Kidney (tissue), 14 donors: ENCODE results near the gene CADPS2. TPM values are rescaled to one million over a fixed set of nuclear protein-coding genes. Genes with fewer than 3 reads are reported as not detected.

Source experiments
- DNase-seq, 5 donors: peaks; one replicate each; pipeline ENCODE4 v3.0.0-alpha.2; 2013 to 2020
- FAIRE-seq: peaks from 2 replicates; lab custom pipeline; 2012; peaks lifted over from hg19 to GRCh38; lab: Jason Lieb, UNC
- H3K27ac ChIP-seq, 2 donors: one replicate each; pipeline ENCODE4 v1.7.0; 2013; ENCODE audit warnings: low read depth in 2 of 2, low read length in 2 of 2, inconsistent platforms in 1 of 2
- H3K27me3 ChIP-seq: one replicate; pipeline ENCODE4 v1.7.1; 2013; ENCODE audit warnings: low read length, inconsistent platforms; ENCODE audit not compliant: control insufficient read depth, insufficient read depth
- H3K36me3 ChIP-seq, 3 donors: one replicate each; pipeline versions ENCODE4 v1.7.0 to v1.7.1; 2013; ENCODE audit warnings: low read length in 3 of 3, control low read depth in 1 of 3, inconsistent platforms in 1 of 3; ENCODE audit not compliant: insufficient read depth in 3 of 3, control insufficient read depth in 2 of 3
- H3K4me1 ChIP-seq, 3 donors: one replicate each; pipeline versions ENCODE4 v1.7.0 to v1.7.1; 2013; ENCODE audit warnings: low read length in 3 of 3, inconsistent platforms in 1 of 3, low read depth in 1 of 3; ENCODE audit not compliant: control insufficient read depth in 2 of 3, insufficient read depth in 2 of 3
- H3K4me3 ChIP-seq, 3 donors: one replicate each; pipeline versions ENCODE4 v1.7.0 to v1.8.1; 2013; ENCODE audit warnings: low read length in 3 of 3, control low read depth in 1 of 3, inconsistent platforms in 1 of 3
- H3K9ac ChIP-seq, 3 donors: one replicate each; pipeline versions ENCODE4 v1.7.0 to v1.7.1; 2013; ENCODE audit warnings: low read length in 3 of 3, control low read depth in 1 of 3, inconsistent platforms in 1 of 3
- H3K9me3 ChIP-seq, 3 donors: one replicate each; pipeline versions ENCODE4 v1.7.0 to v1.7.1; 2013; ENCODE audit warnings: low read length in 3 of 3, control low read depth in 1 of 3, inconsistent platforms in 1 of 3; ENCODE audit not compliant: control insufficient read depth in 2 of 3, insufficient read depth in 1 of 3
- intact Hi-C: fragments of 100-400 bp; cut with DNase I; formaldehyde crosslinking; loops from one replicate; pipeline ENCODE4 v1.11.1; 2022
- polyA plus RNA-seq: library from polyadenylated mRNA; stranded (reverse); fragments of 350-450 nt; fragmentation: Illumina TruSeq; extraction: RNeasy Lipid Tissue Mini Kit (QIAGEN cat#74804); gene quantifications from one replicate; pipeline ENCODE4 v1.2.3, GENCODE V29; 2014; ENCODE audit warnings: low read depth, low replicate concordance; ENCODE audit not compliant: insufficient read depth
- total RNA-seq: library from RNA; stranded (reverse); fragmentation: NEBNext Ultra II Directional; extraction: Animal tissue kit (Norgen Biotek cat#: 25700); gene quantifications from one replicate; pipeline ENCODE4 v1.2.1, GENCODE V29; 2021
- TF ChIP-seq, protein P1 (sequence below): IDR thresholded peaks from 3 replicates; pipeline ENCODE4 v1.5.1; 2012; ENCODE audit warnings: mild to moderate bottlenecking, moderate library complexity, borderline replicate concordance; ENCODE audit not compliant: insufficient read depth; ENCODE audit errors: extremely low read depth
- donor health status: control.
- donor health status: control.
- donor health status: control.
- donor health status: control.
- donor health status: control.
- donor health status: DM: yes; HTN: yes; CAD: no.
- donor health status: Normal renal cell carcinoma (clear cell type).

Gene CADPS2
- total and polyA plus RNA-seq, 2 donors from 2014 or later = 33.0 to 39.9 TPM

DNA sequence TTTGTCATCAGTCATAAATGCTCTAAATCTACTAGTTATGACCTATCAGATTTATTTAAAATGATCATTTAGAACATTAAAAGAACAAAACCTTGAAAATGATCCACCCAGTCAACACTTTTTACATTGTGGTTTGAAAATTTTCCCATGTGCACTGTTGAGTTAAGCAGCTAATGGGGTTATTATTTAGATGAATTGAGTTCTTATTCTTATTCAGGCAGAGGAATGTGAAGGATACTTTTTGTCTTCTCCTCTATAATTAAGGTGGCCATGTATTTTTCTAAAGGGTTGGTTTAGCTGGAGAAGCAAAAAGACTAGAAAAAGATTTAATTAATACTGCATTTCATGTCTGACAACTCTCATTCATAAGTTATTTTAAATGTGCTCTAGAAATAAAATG lies 506.8 kb downstream of the CADPS2 start:
- FAIRE-seq = no peak
- no peaks in the 10 kb centered on the region for H3K27me3 ChIP-seq
- H3K27ac ChIP-seq = no peak overlapping the region
- no peak overlapping the region for H3K4me3 ChIP-seq
- intact Hi-C loops = no loop called here
- no peaks in the 10 kb centered on the region for H3K9me3 ChIP-seq
- no peaks in the 10 kb centered on the region for H3K4me1 ChIP-seq
- no peak for DNase-seq
- no peak overlapping the region for H3K9ac ChIP-seq
- TF ChIP-seq, protein P1, sequence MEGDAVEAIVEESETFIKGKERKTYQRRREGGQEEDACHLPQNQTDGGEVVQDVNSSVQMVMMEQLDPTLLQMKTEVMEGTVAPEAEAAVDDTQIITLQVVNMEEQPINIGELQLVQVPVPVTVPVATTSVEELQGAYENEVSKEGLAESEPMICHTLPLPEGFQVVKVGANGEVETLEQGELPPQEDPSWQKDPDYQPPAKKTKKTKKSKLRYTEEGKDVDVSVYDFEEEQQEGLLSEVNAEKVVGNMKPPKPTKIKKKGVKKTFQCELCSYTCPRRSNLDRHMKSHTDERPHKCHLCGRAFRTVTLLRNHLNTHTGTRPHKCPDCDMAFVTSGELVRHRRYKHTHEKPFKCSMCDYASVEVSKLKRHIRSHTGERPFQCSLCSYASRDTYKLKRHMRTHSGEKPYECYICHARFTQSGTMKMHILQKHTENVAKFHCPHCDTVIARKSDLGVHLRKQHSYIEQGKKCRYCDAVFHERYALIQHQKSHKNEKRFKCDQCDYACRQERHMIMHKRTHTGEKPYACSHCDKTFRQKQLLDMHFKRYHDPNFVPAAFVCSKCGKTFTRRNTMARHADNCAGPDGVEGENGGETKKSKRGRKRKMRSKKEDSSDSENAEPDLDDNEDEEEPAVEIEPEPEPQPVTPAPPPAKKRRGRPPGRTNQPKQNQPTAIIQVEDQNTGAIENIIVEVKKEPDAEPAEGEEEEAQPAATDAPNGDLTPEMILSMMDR = no peak
- peaks cover 0 to 4% (median 0%) of the 10 kb centered on the region in 3 donors for H3K36me3 ChIP-seq

DNA sequence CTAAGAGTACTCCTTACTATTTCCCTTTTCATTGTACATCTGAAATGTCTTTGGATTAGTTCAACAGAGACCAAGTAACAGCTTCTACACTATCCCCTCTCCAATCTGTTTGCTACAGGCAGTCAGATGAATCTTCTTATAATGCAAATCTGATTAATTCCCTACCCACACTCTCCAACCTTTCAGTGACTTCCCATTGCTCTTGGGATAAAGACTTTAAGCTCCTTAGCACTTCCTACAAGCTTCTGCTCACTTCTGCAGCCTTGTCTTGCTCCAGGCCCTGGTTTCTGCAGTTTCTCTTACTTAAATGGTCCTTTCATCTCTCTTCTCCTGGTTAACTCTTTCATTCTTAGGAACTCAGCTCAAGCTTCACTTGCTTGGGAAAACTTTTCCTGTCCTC lies 516.5 kb downstream of the CADPS2 start:
- Histone ChIP-seq H3K36me3 (no peaks in the 10 kb centered on the region), H3K9me3 (no peaks in the 10 kb centered on the region), H3K9ac (no peak overlapping the region), H3K27ac (no peak overlapping the region), H3K27me3 (no peaks in the 10 kb centered on the region), H3K4me1 (no peaks in the 10 kb centered on the region), H3K4me3 (no peak overlapping the region)
- DNase-seq (no peak), FAIRE-seq (no peak)
- TF ChIP-seq, protein P1 = no peak
- intact Hi-C loops = no loop called here

DNA sequence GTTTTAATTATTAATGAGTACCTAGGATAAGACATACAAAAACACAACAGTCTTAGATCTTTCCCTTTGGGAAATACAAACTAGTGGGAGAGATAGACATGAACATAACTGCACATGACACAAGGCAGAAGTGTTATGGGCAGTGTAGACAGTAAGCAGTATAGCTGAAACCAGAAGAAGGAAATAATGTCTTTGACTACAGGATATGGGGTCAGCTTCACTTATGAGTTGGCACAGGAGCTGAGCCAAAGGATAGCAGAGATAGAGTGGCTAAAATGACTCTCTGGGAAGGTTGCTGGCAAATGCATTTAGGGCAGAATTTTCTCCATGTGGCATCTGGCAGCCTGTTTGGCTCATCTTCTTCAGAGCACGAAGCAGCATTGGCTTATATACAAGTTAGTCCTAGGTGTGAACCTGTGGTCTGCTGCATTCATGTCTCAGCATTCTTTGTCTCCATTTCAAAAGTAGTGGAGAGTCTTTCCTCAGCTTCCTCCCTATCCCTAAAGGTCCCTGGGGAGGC lies 521.4 kb downstream of the CADPS2 start:
- Histone ChIP-seq H3K4me1 (no peaks in the 10 kb centered on the region), H3K4me3 (no peak overlapping the region), H3K27me3 (no peaks in the 10 kb centered on the region), H3K27ac (no peak overlapping the region), H3K9ac (no peak overlapping the region), H3K9me3 (no peaks in the 10 kb centered on the region), H3K36me3 (no peaks in the 10 kb centered on the region)
- intact Hi-C loops = no loop called here
- FAIRE-seq = no peak
- TF ChIP-seq, protein P1 = no peak
- no peak for DNase-seq

DNA sequence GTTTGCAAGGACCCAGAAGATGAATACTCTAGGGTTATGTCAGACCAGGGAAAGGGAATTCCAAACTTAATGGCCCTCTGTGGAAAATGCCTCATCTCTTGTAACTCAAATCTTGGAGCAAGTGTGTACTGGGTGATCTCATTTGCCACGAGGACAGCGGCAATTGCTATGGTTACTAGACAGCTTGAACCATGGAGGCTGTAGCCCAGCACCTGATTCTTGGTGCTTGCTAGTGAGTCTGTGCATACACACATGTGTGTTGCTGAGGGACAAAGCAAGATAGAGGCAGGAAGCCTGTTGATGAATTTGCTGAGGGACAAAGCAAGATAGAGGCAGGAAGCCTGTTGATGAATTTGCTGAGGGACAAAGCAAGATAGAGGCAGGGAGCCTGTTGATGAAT lies 523.1 kb downstream of the CADPS2 start:
- intact Hi-C loops = no loop called here

More for the DNA sequence above, 523.1 kb downstream of the CADPS2 start:
- Histone ChIP-seq H3K9me3 (no peaks in the 10 kb centered on the region), H3K4me1 (no peaks in the 10 kb centered on the region), H3K9ac (no peak overlapping the region), H3K36me3 (no peaks in the 10 kb centered on the region), H3K27me3 (no peaks in the 10 kb centered on the region), H3K4me3 (no peak overlapping the region), H3K27ac (no peak overlapping the region)
- peak in 2 of 5 donors; percentile 10 to 13 for DNase-seq
- TF ChIP-seq, protein P1 = no peak
- FAIRE-seq = no peak
